Common myeloid progenitor, CD34-positive (primary cell): ENCODE measurements around the gene SYNE1.
"Not testable (repeated sequence)": the region's sequence is repeated elsewhere in the genome, so short reads cannot be mapped to it uniquely, and the experiment has no call there.

ENCODE experiments used
- CTCF ChIA-PET: fragments of 350-600 bp; sonication (Branson Sonifier 250); formaldehyde crosslinking; loops from one replicate; lab custom pipeline; 2021; ENCODE audit warnings: antibody characterized with exemption; lab: Charles Lee
- POLR2A ChIA-PET: fragments of 350-600 bp; sonication (Branson Sonifier 250); formaldehyde crosslinking; loops from one replicate; lab custom pipeline; 2021; ENCODE audit warnings: antibody characterized with exemption; lab: Charles Lee
- DNase-seq, 3 donors: peaks; one replicate each; pipeline versions ENCODE4 v3.0.0 to v3.0.0-alpha.2; 2013
- H3K27ac ChIP-seq, 2 experiments: 1 replicate in 1 of 2; 2 replicates in 1 of 2; pipeline ENCODE4 v1.7.0; 2013; ENCODE audit warnings: inconsistent platforms in 2 of 2, low read length in 2 of 2, mild to moderate bottlenecking in 2 of 2, low read depth in 1 of 2, moderate library complexity in 1 of 2; ENCODE audit not compliant: severe bottlenecking in 2 of 2, insufficient read depth in 1 of 2, poor library complexity in 1 of 2
- H3K27me3 ChIP-seq, 5 experiments: replicated peaks in 2 of 5; 1 replicate in 3 of 5; 2 replicates in 2 of 5; pipeline versions ENCODE4 v1.6.1 to v1.7.0; 2013; ENCODE audit warnings: low read length in 4 of 5, mild to moderate bottlenecking in 2 of 5, moderate library complexity in 2 of 5, inconsistent platforms in 1 of 5; ENCODE audit not compliant: insufficient read depth in 5 of 5, control insufficient read depth in 4 of 5
- H3K36me3 ChIP-seq, 4 experiments: 1 replicate in 2 of 4; 2 replicates in 2 of 4; pipeline versions ENCODE4 v1.6.1 to v1.7.0; 2013; ENCODE audit warnings: low read length in 3 of 4, control low read depth in 1 of 4, mild to moderate bottlenecking in 1 of 4; ENCODE audit not compliant: control insufficient read depth in 4 of 4, insufficient read depth in 4 of 4
- H3K4me1 ChIP-seq, 4 experiments: 1 replicate in 3 of 4; 2 replicates in 1 of 4; pipeline versions ENCODE4 v1.6.1 to v1.7.1; 2013; ENCODE audit warnings: low read length in 3 of 4, mild to moderate bottlenecking in 3 of 4, control low read depth in 1 of 4, inconsistent platforms in 1 of 4, moderate library complexity in 1 of 4; ENCODE audit not compliant: control insufficient read depth in 4 of 4, insufficient read depth in 4 of 4; ENCODE audit errors: control extremely low read depth in 1 of 4
- H3K4me3 ChIP-seq, 7 experiments: 1 replicate in 4 of 7; 2 replicates in 3 of 7; pipeline versions ENCODE4 v1.5.1 to v1.7.0; 2013; ENCODE audit warnings: mild to moderate bottlenecking in 7 of 7, low read length in 6 of 7, moderate library complexity in 6 of 7, inconsistent platforms in 2 of 7, low read depth in 2 of 7, control low read depth in 1 of 7; ENCODE audit not compliant: insufficient read depth in 4 of 7, control insufficient read depth in 1 of 7; ENCODE audit errors: extremely low read depth in 1 of 7
- H3K9me3 ChIP-seq, 5 experiments: 1 replicate in 4 of 5; 2 replicates in 1 of 5; pipeline versions ENCODE4 v1.6.1 to v1.7.1; 2013; ENCODE audit warnings: low read length in 4 of 5, mild to moderate bottlenecking in 2 of 5, inconsistent platforms in 1 of 5, low read depth in 1 of 5, moderate library complexity in 1 of 5; ENCODE audit not compliant: control insufficient read depth in 4 of 5, insufficient read depth in 2 of 5; ENCODE audit errors: control extremely low read depth in 1 of 5
- WGBS: methylation state at CpG from one replicate; pipeline ENCODE4 v1.1.5; 2013; ENCODE audit not compliant: insufficient coverage; 5-methylcytosine and 5-hydroxymethylcytosine counted together

The SYNE1 gene

GRCh38 chr6:152630832-152631231 lies 6.3 kb downstream of the SYNE1 start:
- H3K27ac ChIP-seq: no peak overlapping the region
- no peak for DNase-seq
- H3K4me3 ChIP-seq: no peak overlapping the region
- ChIA-PET POLR2A (no interaction called here), CTCF (interaction anchor here (0.6 to 1.6 kb wide), 3 partner anchors 12 to 116 kb away, joined by 3 to 8 read pairs (median 5); no protein-coding TSS in a partner anchor)
- H3K9me3 ChIP-seq: no peaks in the 10 kb centered on the region
- no peaks in the 10 kb centered on the region for H3K36me3 ChIP-seq
- H3K27me3 ChIP-seq: peaks cover 0 to 9% (median 1%) of the 10 kb centered on the region in 5 experiments
- WGBS: no CpG with 5 or more reads among the region's 1 CpG
- H3K4me1 ChIP-seq: peaks cover 0 to 2% (median under 1%) of the 10 kb centered on the region in 4 experiments

GRCh38 chr6:152625213-152625612 lies 11.9 kb downstream of the SYNE1 start:
- ChIA-PET CTCF (no interaction called here), POLR2A (no interaction called here)
- no peak for DNase-seq
- 89% methylated on average over 1 of the region's 2 CpGs for WGBS
- Histone ChIP-seq H3K9me3 (peaks cover 0 to 3% (median 0%) of the 10 kb centered on the region in 5 experiments), H3K4me1 (no peaks in the 10 kb centered on the region), H3K36me3 (no peaks in the 10 kb centered on the region), H3K27ac (no peak overlapping the region), H3K27me3 (peaks cover 0 to 1% (median 0%) of the 10 kb centered on the region in 5 experiments), H3K4me3 (no peak overlapping the region)

DNA sequence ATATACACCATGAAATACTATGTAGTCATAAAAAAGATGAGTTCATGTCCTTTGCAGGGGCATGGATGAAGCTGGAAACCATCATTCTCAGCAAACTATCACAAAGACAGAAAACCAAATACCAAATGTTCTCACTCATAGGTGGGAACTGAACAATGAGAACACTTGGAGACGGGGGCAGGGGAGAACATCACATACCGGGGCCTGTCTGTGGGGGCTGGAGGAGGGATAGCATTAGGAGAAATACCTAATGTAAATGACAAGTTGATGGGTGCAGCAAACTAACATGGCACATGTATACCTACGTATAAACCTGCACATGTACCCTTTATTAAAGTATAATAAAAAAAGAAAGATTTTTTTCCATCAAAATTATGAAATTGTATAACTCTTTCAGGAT lies 22.4 kb downstream of the SYNE1 start:
- H3K27me3 ChIP-seq, H3K4me3 ChIP-seq, POLR2A ChIA-PET, H3K4me1 ChIP-seq, DNase-seq, CTCF ChIA-PET, H3K9me3 ChIP-seq, H3K27ac ChIP-seq, H3K36me3 ChIP-seq: not testable (repeated sequence)
- no CpG with 5 or more reads among the region's 3 CpGs for WGBS

DNA sequence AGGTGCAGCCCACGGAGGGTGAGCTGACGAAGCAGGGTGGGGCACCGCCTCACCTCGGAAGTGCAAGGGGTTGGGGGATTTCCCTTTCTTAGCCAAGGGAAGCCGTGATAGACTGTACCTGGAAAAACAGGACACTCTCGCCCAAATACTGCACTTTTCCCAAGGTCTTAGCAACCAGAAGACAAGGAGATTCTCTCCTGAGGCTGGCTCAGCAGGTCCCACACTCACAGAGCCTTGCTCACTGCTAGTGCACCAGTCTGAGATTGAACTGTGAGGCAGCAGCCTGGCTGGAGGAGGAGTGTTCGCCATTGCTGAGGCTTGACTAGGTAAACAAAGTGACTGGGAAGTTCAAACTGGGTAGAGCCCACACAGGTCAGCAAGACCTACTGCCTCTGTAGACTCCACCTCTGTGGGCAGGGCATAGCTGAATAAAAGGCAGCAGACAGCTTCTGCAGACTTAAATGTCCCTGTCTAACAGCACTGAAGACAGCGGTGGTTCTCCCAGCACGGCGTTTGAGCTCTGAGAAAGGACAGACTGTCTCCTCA lies 28.0 kb downstream of the SYNE1 start:
- no peak for DNase-seq
- CTCF ChIA-PET: no interaction called here
- Histone ChIP-seq H3K27me3 (no peaks in the 10 kb centered on the region), H3K4me1 (no peaks in the 10 kb centered on the region), H3K4me3 (no peak overlapping the region), H3K36me3 (no peaks in the 10 kb centered on the region), H3K9me3 (no peaks in the 10 kb centered on the region), H3K27ac (no peak overlapping the region)
- POLR2A ChIA-PET: no interaction called here
- 99% methylated on average over 9 of the region's 10 CpGs for WGBS

- Histone ChIP-seq H3K27me3 (no peaks in the 10 kb centered on the region), H3K36me3 (no peaks in the 10 kb centered on the region), H3K9me3 (no peaks in the 10 kb centered on the region), H3K27ac (no peak overlapping the region), H3K4me3 (no peak overlapping the region), H3K4me1 (no peaks in the 10 kb centered on the region)
- no peak for DNase-seq
- ChIA-PET CTCF (interaction anchor here (1.3 kb wide), 1 partner anchor 10 kb away, joined by 5 read pairs; no protein-coding TSS in a partner anchor), POLR2A (no interaction called here)
- whole genome bisulfite sequencing: 100% methylated on average over 2 of the region's 2 CpGs
Measured at GRCh38 chr6:152605941-152606340, 31.2 kb downstream of the SYNE1 start.

GRCh38 chr6:152605342-152605741 lies 31.8 kb downstream of the SYNE1 start:
- no peak for DNase-seq
- Histone ChIP-seq H3K4me1 (no peaks in the 10 kb centered on the region), H3K9me3 (no peaks in the 10 kb centered on the region), H3K36me3 (no peaks in the 10 kb centered on the region), H3K4me3 (no peak overlapping the region), H3K27me3 (no peaks in the 10 kb centered on the region), H3K27ac (no peak overlapping the region)
- WGBS: 89% methylated on average over 1 of the region's 1 CpG
- ChIA-PET CTCF (interaction anchor here (1.1 to 1.3 kb wide), 2 partner anchors 11 to 12 kb away, joined by 3 to 5 read pairs; no protein-coding TSS in a partner anchor), POLR2A (no interaction called here)

GRCh38 chr6:152603911-152604310 lies 33.3 kb downstream of the SYNE1 start:
- Histone ChIP-seq H3K9me3 (no peaks in the 10 kb centered on the region), H3K4me1 (no peaks in the 10 kb centered on the region), H3K36me3 (no peaks in the 10 kb centered on the region), H3K27me3 (no peaks in the 10 kb centered on the region), H3K4me3 (no peak overlapping the region), H3K27ac (no peak overlapping the region)
- ChIA-PET POLR2A (no interaction called here), CTCF (no interaction called here)
- DNase-seq: no peak
